ENCODE measurements around the gene KCNH4.
A peak's percentile ranks its signal among the peaks of the same experiment; 100 is the strongest.

Gene KCNH4

GRCh38 chr17:42119301-42119700, 61.6 kb downstream of the KCNH4 start:
- no peak for DNase-seq (ENCODE audit: low read depth in 2 of 3, low spot score in 2 of 3)

- DNase-seq (ENCODE audit: low read depth in 2 of 3, low spot score in 2 of 3) = no peak
Observed at GRCh38 chr17:42118545-42118944, 62.4 kb downstream of the KCNH4 start.

DNA sequence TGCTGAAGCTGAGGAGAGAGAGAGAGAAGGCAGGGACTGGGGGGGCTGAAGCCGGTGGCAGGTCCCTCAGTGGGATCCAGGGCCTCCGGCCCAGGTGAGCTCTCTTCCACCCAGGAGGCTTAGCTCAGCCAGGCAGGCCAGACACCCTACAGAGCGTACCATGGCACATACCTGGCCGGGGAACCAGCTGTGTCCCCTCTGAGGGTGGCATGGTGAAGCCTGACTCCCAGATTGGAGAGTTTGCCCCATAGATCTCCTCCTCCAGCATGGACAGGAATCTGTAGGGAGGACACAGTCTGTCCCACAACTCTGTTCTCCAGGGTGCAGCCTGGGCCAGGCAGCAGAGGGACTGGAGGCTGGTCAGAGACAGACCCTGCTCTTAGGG, 62.8 kb downstream of the KCNH4 start:
- no peak for DNase-seq (ENCODE audit: low read depth in 2 of 3, low spot score in 2 of 3)

- DNase-seq (ENCODE audit: low read depth in 2 of 3, low spot score in 2 of 3) = no peak
Observed at GRCh38 chr17:42117397-42118125, 63.4 kb downstream of the KCNH4 start.

DNA sequence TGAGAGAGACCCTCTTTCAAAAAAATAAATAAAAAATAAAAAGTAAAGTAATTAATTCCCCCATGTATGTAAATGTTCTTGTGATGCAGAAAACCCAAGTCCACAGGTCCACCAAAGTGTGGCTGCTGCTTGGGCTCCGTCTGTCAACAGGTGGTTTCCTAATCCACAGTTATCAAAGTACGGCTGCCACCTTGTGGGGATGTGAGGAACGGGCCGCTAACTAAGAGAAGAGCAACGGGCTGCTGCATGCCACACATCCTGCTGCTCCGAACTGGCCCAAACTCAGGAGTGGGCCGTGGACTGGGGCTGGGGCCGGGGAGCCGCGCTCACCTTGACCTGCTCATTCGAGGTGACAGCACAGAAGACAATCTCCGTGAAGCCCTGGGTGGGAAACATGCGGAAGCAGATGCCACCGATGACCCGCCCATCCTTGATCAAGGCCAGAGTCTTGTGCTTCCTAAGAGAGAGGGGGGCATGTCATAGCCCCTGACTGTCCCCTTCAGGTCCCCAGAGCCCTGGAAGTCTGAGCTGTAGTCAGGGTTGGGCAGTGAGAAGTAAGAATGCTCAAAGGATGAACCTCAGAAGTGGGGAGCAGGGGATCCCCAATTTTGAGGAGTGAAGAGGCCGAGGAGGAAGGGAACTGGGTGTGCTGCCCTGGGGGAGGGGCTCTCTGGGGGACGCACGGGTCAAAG, 64.1 kb downstream of the KCNH4 start:
- peak in 1 of 3 experiments; percentile 35 for DNase-seq (ENCODE audit: low read depth in 2 of 3, low spot score in 2 of 3)

GRCh38 chr17:42114118-42114517, 66.8 kb downstream of the KCNH4 start:
- no peak for DNase-seq (ENCODE audit: low read depth in 2 of 3, low spot score in 2 of 3)

- no peak for DNase-seq (ENCODE audit: low read depth in 2 of 3, low spot score in 2 of 3)
Observed at GRCh38 chr17:42113293-42114069, 67.5 kb downstream of the KCNH4 start.

DNA sequence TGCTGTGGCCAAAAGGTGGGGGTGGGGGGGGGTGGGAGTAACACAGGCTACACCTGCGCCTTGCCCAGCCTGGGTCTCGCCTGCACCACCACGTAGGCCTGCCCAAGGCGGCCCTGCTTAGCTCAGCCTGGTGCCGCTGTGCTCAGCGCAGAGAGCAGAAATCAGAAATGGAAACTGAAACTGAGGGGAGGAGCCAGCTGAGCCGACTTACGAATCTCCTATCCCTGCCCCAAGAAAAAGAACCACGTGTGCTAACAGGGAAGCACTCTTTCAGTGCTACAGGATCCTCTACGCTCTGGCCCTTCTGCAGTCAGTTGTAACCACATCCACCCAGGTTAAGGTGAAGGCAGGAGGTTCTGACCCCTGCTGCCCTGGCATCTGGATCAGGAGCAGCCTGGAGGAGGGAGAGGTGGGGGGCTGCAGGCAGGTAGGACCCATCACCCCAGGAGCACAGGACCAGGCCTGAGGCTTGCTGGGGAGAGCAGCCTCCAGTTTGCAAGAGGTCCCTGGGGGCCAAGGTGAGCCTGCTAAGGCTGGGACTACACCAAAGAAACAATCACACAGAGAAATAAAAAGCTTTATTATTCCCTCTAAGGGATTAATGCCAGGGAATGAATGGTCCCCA, 68.3 kb downstream of the KCNH4 start, which contains the start of gene DHX58:
TSS of gene DHX58 (minus strand) at position 163 of the 625 bp plus-strand sequence. CDS start 822 bp downstream, outside the sequence.
- DNase-seq (ENCODE audit: low read depth in 2 of 3, low spot score in 2 of 3) = peak in 2 of 3 experiments; percentile 22 to 39

GRCh38 chr17:42111871-42112551, 68.9 kb downstream of the KCNH4 start:
- DNase-seq (ENCODE audit: low read depth in 2 of 3, low spot score in 2 of 3) = peak in 1 of 3 experiments; percentile 16

GRCh38 chr17:42111265-42111636, 69.7 kb downstream of the KCNH4 start:
- DNase-seq (ENCODE audit: low read depth in 2 of 3, low spot score in 2 of 3) = no peak

- no peak for DNase-seq (ENCODE audit: low read depth in 2 of 3, low spot score in 2 of 3)
Observed at GRCh38 chr17:42110301-42111264, 70.4 kb downstream of the KCNH4 start.

GRCh38 chr17:42109086-42109485, 71.9 kb downstream of the KCNH4 start:
- no peak for DNase-seq (ENCODE audit: low read depth in 2 of 3, low spot score in 2 of 3)

- peak; percentile 88 to 97 (median 89) for DNase-seq (ENCODE audit: low read depth in 2 of 3, low spot score in 2 of 3)
Observed at GRCh38 chr17:42107597-42108576, 73.1 kb downstream of the KCNH4 start.

DNA sequence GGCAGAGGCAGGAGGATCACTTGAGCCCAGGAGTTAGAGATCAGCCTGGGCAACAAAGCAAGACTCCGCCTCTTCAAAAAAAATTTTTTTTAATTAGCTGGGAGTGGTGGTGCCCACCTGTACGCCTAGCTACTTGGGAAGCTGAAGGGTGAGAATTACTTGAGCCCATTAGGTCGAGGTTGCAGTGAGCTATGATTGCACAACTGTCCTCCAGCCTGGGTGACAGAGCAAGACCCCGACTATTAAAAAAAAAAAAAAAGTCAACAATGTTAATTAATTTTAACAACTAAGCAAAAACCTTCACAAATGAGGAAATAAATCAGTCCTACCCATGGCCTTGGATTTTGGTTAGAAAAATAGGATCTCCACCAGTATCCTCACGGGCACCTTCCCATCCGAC, 73.8 kb downstream of the KCNH4 start:
- DNase-seq (ENCODE audit: low read depth in 2 of 3, low spot score in 2 of 3) = no peak
